Measurements from ENCODE around the gene ZNF45. TPM values are rescaled to one million over a fixed set of nuclear protein-coding genes. Genes with fewer than 3 reads are reported as not detected.
"Not testable (repeated sequence)": the region's sequence is repeated elsewhere in the genome, so short reads cannot be mapped to it uniquely, and the experiment has no call there.

ZNF45 gene
- total RNA-seq, 1 donor from 2014 or later: 6.5 TPM

DNA sequence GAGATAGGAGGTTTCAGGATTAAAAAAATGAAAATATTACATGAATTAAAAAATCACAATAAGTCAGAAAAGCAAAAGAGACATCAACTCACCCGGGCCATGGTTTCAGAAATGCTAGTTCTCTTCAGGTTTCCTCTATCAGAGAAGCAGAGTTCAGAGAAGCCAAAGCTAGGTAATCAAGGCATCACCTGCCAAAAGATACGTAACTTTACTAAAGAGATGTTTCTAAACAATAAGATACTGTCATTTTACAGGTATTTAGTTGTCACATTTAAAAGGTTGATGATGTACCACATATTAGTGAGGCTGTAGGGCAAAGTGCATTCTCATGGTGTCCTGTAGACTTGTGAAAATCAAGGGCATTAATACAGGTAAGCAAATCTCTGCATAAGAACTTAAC is 51.2 kb downstream of the ZNF45 start, which contains the start of gene ZNF404:
TSS of gene ZNF404 (minus strand) at position 101 of the 400 bp plus-strand sequence.
- Histone ChIP-seq H3K27me3 (no peaks in the 10 kb centered on the region), H3K36me3 (no peaks in the 10 kb centered on the region), H3K4me3 (no peak within 1 kb of the TSS), H3K27ac (no peak within 1 kb of the TSS), H3K9me3 (peaks cover 56 to 99% of the 10 kb centered on the region in 2 donors), H3K4me1 (no peaks in the 10 kb centered on the region)
- no peak for DNase-seq (ENCODE audit: low spot score in 2 of 2)
- intact Hi-C loops (cut with DNase I): no loop called here
- TF ChIP-seq, protein P1, sequence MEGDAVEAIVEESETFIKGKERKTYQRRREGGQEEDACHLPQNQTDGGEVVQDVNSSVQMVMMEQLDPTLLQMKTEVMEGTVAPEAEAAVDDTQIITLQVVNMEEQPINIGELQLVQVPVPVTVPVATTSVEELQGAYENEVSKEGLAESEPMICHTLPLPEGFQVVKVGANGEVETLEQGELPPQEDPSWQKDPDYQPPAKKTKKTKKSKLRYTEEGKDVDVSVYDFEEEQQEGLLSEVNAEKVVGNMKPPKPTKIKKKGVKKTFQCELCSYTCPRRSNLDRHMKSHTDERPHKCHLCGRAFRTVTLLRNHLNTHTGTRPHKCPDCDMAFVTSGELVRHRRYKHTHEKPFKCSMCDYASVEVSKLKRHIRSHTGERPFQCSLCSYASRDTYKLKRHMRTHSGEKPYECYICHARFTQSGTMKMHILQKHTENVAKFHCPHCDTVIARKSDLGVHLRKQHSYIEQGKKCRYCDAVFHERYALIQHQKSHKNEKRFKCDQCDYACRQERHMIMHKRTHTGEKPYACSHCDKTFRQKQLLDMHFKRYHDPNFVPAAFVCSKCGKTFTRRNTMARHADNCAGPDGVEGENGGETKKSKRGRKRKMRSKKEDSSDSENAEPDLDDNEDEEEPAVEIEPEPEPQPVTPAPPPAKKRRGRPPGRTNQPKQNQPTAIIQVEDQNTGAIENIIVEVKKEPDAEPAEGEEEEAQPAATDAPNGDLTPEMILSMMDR (IDR thresholded peaks at IDR 0.05): no peak

DNA sequence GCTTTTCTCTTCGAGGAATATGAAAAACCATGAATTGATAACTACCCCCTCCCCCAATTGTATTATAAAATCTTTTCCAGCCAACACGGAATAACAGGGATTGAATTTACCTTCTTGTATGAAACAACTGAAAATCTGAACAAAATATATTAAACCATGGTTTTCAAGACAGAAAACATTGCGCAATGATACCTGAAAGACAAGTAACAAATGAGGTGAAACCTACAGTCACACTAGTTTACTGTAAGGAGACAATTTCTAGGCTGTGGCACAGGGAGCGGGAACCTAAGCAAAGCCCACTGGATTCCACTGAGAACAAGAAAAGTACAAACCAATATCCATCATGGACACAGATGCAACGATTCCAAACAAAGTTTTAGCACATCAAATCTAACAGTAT is 54.6 kb downstream of the ZNF45 start:
- peaks cover 4 to 5% of the 10 kb centered on the region in 2 donors for H3K36me3 ChIP-seq
- no peaks in the 10 kb centered on the region for H3K4me1 ChIP-seq
- H3K27me3 ChIP-seq: no peaks in the 10 kb centered on the region
- no peak for DNase-seq (ENCODE audit: low spot score in 2 of 2)
- intact Hi-C loops (cut with DNase I): no loop called here
- TF ChIP-seq, protein P1 (IDR thresholded peaks at IDR 0.05): no peak
- no peak overlapping the region for H3K27ac ChIP-seq
- H3K9me3 ChIP-seq: peaks cover 47 to 86% of the 10 kb centered on the region in 2 donors
- no peak overlapping the region for H3K4me3 ChIP-seq

DNA sequence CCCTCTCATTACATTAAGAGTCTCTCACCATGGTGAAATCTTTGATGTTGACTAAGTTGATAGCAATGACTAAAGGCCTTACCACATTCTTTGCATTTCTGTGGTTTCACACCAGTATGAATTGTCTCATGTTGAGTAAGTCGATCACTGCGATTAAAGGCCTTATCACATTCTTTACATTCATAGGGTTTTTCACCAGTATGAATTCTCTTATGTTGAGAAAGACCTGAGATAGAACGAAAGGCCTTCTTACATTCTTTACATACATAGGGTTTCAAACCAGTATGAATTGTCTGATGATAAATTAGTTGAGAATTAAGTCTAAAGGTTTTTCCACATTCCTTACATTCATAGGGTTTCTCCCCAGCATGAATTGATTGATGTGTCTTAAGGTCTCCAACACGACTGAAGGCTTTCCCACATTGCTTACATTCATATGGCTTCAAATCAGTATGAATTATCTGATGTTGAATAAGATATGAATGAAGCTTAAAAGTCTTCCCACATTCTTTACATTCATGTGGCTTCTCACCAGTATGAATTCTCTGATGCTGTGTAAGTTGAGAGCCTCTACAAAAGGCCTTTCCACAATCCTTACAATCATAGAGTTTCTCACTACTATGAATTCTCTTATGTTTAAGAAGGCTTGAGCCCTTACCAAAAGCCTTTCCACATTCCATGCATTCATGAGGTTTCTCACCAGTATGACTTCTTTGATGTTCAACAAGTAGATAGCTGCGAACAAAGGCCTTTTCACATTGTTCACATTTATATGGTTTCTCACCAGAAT is 62.3 kb downstream of the ZNF45 start:
- peaks cover 5 to 7% of the 10 kb centered on the region in 2 donors for H3K36me3 ChIP-seq
- TF ChIP-seq, protein P1 (IDR thresholded peaks at IDR 0.05): no peak
- H3K4me1 ChIP-seq: no peaks in the 10 kb centered on the region
- no peaks in the 10 kb centered on the region for H3K27me3 ChIP-seq
- no peak overlapping the region for H3K27ac ChIP-seq
- intact Hi-C loops (cut with DNase I): no loop called here
- H3K4me3 ChIP-seq: no peak overlapping the region
- H3K9me3 ChIP-seq: peaks cover 61 to 93% of the 10 kb centered on the region in 2 donors
- DNase-seq (ENCODE audit: low spot score in 2 of 2): no peak

DNA sequence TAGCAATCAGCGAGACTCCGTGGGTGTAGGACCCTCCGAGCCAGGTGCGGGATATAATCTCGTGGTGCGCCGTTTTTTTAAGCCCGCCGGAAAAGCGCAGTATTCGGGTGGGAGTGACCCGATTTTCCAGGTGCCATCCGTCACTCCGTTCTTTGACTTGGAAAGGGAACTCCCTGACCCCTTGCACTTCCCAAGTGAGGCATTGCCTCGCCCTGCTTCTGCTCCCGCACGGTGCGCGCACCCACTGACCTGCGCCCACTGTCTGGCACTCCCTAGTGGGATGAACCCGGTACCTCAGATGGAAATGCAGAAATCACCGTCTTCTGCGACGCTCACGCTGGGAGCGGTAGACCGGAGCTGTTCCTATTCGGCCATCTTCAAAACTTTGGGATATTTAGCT is 68.2 kb downstream of the ZNF45 start:
- H3K27ac ChIP-seq; DNase-seq (ENCODE audit: low spot score in 2 of 2); H3K4me3 ChIP-seq; H3K4me1 ChIP-seq; H3K27me3 ChIP-seq; intact Hi-C loops (cut with DNase I); H3K36me3 ChIP-seq: not testable (repeated sequence)
- H3K9me3 ChIP-seq: peaks cover 52 to 80% of the 10 kb centered on the region in 2 donors

Other genes with a start within 250 kb of the ZNF45 start
- gene IRGC, start 219.2 kb downstream of the ZNF45 start, total RNA-seq: not detected
- 126 TPM for gene SMG9, start 180.3 kb downstream of the ZNF45 start, total RNA-seq
- 2.3 TPM for gene KCNN4, start 154.3 kb downstream of the ZNF45 start, total RNA-seq
- not detected for gene LYPD5, start 132.8 kb downstream of the ZNF45 start, total RNA-seq
- not detected for gene ZNF283, start 108.0 kb downstream of the ZNF45 start, total RNA-seq
- not detected for gene ZNF404, start 51.3 kb downstream of the ZNF45 start, total RNA-seq
- 2.6 TPM for gene ZNF221, start 15.9 kb upstream of the ZNF45 start, total RNA-seq
- not detected for gene ZNF155, start 48.9 kb upstream of the ZNF45 start, total RNA-seq
- gene ZNF230, start 67.7 kb upstream of the ZNF45 start, total RNA-seq: 0.32 TPM
- gene ZNF222, start 90.1 kb upstream of the ZNF45 start, total RNA-seq: 0.43 TPM
- not detected for gene ZNF223, start 116.8 kb upstream of the ZNF45 start, total RNA-seq
- gene ZNF284, start 136.9 kb upstream of the ZNF45 start, total RNA-seq: 0.21 TPM
- 119 TPM for gene ZNF224, start 159.1 kb upstream of the ZNF45 start, total RNA-seq
- 3.3 TPM for gene ZNF225, start 178.1 kb upstream of the ZNF45 start, total RNA-seq
- gene ZNF234, start 206.3 kb upstream of the ZNF45 start, total RNA-seq: 7.9 TPM
- gene ZNF226, start 229.8 kb upstream of the ZNF45 start, total RNA-seq: 4.7 TPM